HEK293 (cell line): ENCODE measurements around the gene PARP11.

ENCODE experiments used
- CTCF ChIA-PET: fragments of 350-600 bp; formaldehyde crosslinking; extraction: SDS; loops from one replicate; lab custom pipeline; 2021; ENCODE audit warnings: antibody characterized with exemption; lab: Yijun Ruan, JAX
- POLR2A ChIA-PET: fragments of 300-600 bp; formaldehyde crosslinking; extraction: SDS; loops from one replicate; lab custom pipeline; 2020; ENCODE audit warnings: antibody characterized with exemption, inconsistent platforms; lab: Yijun Ruan, JAX
- H3K27ac ChIP-seq: fragments of 200-500 bp; sonication (Bioruptor generic); 2 replicates; pipeline ENCODE4 v1.5.1; 2014; ENCODE audit warnings: low read depth, low read length, control low read depth, inconsistent platforms; ENCODE audit errors: extremely low read depth
- H3K36me3 ChIP-seq, 2 experiments: fragments of 200-500 bp in 1 of 2; sonication (Bioruptor generic) in 1 of 2; 1 replicate in 1 of 2; 2 replicates in 1 of 2; pipeline ENCODE4 v1.5.1; 2014 to 2017; ENCODE audit warnings: inconsistent platforms in 2 of 2, low read length in 2 of 2; ENCODE audit not compliant: control insufficient read depth in 2 of 2, insufficient read depth in 1 of 2
- H3K4me1 ChIP-seq: fragments of 200-500 bp; sonication (Bioruptor generic); 2 replicates; pipeline ENCODE4 v1.5.1; 2014; ENCODE audit warnings: mild to moderate bottlenecking, low read length, inconsistent platforms; ENCODE audit not compliant: control insufficient read depth, insufficient read depth
- H3K4me3 ChIP-seq: 2 replicates; pipeline ENCODE4 v1.5.1; 2011; ENCODE audit warnings: low read depth, mild to moderate bottlenecking, control low read depth, low read length, moderate library complexity
- H3K9me3 ChIP-seq: fragments of 200-500 bp; sonication (Bioruptor generic); 2 replicates; pipeline ENCODE4 v1.5.1; 2014; ENCODE audit warnings: low read depth, low read length, inconsistent platforms; ENCODE audit not compliant: control insufficient read depth, insufficient read depth
- BCL6B ChIP-seq: fragments of 450-650 bp; formaldehyde crosslinking; IDR thresholded peaks from 2 replicates; pipeline ENCODE4 v1.5.1; 2017; ENCODE audit warnings: missing biosample characterization, missing genetic modification characterization
- KLF16 ChIP-seq: fragments of 450-650 bp; formaldehyde crosslinking; IDR thresholded peaks from 2 replicates; pipeline ENCODE4 v1.5.1; 2017; ENCODE audit warnings: missing biosample characterization, missing genetic modification characterization
- MYNN ChIP-seq: fragments of 450-650 bp; formaldehyde crosslinking; IDR thresholded peaks from 2 replicates; pipeline ENCODE4 v1.5.1; 2016; ENCODE audit warnings: missing biosample characterization, missing genetic modification characterization, borderline replicate concordance
- YY1 ChIP-seq: fragments of 450-650 bp; formaldehyde crosslinking; IDR thresholded peaks from 2 replicates; pipeline ENCODE4 v1.5.1; 2018; ENCODE audit warnings: missing biosample characterization, missing genetic modification characterization
- YY2 ChIP-seq: fragments of 450-650 bp; formaldehyde crosslinking; IDR thresholded peaks from 2 replicates; pipeline ENCODE4 v1.5.1; 2016; ENCODE audit warnings: missing biosample characterization, missing genetic modification characterization
- ZBTB8A ChIP-seq: fragments of 450-650 bp; formaldehyde crosslinking; IDR thresholded peaks from 2 replicates; pipeline ENCODE4 v1.5.1; 2016; ENCODE audit warnings: missing biosample characterization, missing genetic modification characterization
- ZNF10 ChIP-seq: fragments of 450-650 bp; formaldehyde crosslinking; IDR thresholded peaks from 2 replicates; pipeline ENCODE4 v1.5.1; 2017; ENCODE audit warnings: missing biosample characterization, missing genetic modification characterization
- ZNF133 ChIP-seq: fragments of 450-650 bp; formaldehyde crosslinking; IDR thresholded peaks from 2 replicates; pipeline ENCODE4 v1.5.1; 2016; ENCODE audit warnings: missing biosample characterization, missing genetic modification characterization
- ZNF175 ChIP-seq: fragments of 450-650 bp; formaldehyde crosslinking; IDR thresholded peaks from 2 replicates; pipeline ENCODE4 v1.5.1; 2016; ENCODE audit warnings: missing biosample characterization, missing genetic modification characterization
- ZNF18 ChIP-seq: fragments of 450-650 bp; formaldehyde crosslinking; IDR thresholded peaks from 2 replicates; pipeline ENCODE4 v1.5.1; 2016; ENCODE audit warnings: missing biosample characterization, missing genetic modification characterization
- ZNF184 ChIP-seq: fragments of 450-650 bp; IDR thresholded peaks from 2 replicates; pipeline ENCODE4 v1.5.1; 2018; ENCODE audit warnings: missing biosample characterization, mild to moderate bottlenecking, missing genetic modification characterization
- ZNF211 ChIP-seq: fragments of 450-650 bp; formaldehyde crosslinking; IDR thresholded peaks from 2 replicates; pipeline ENCODE4 v1.5.1; 2016; ENCODE audit warnings: low read depth, missing biosample characterization, missing genetic modification characterization
- ZNF266 ChIP-seq: fragments of 450-650 bp; formaldehyde crosslinking; IDR thresholded peaks from 2 replicates; pipeline ENCODE4 v1.5.1; 2016; ENCODE audit warnings: missing biosample characterization, missing genetic modification characterization, low read depth
- ZNF335 ChIP-seq: fragments of 450-650 bp; formaldehyde crosslinking; conservative IDR thresholded peaks from 2 replicates; pipeline ENCODE4 v1.5.1; 2016; ENCODE audit warnings: missing biosample characterization, missing genetic modification characterization
- ZNF354C ChIP-seq: fragments of 450-650 bp; formaldehyde crosslinking; IDR thresholded peaks from 2 replicates; pipeline ENCODE4 v1.5.1; 2016; ENCODE audit warnings: missing biosample characterization, missing genetic modification characterization, low read depth, borderline replicate concordance
- ZNF426 ChIP-seq: fragments of 450-650 bp; formaldehyde crosslinking; IDR thresholded peaks from 2 replicates; pipeline ENCODE4 v1.5.1; 2017; ENCODE audit warnings: missing biosample characterization, missing genetic modification characterization, mild to moderate bottlenecking, inconsistent platforms, moderate library complexity
- ZNF521 ChIP-seq: fragments of 450-650 bp; formaldehyde crosslinking; IDR thresholded peaks from 2 replicates; pipeline ENCODE4 v1.5.1; 2017; ENCODE audit warnings: missing biosample characterization, mild to moderate bottlenecking, missing genetic modification characterization
- ZNF549 ChIP-seq: fragments of 450-650 bp; IDR thresholded peaks from 2 replicates; pipeline ENCODE4 v1.5.1; 2018; ENCODE audit warnings: missing biosample characterization, missing genetic modification characterization, mild to moderate bottlenecking, inconsistent platforms, moderate library complexity
- ZNF555 ChIP-seq: fragments of 450-650 bp; formaldehyde crosslinking; conservative IDR thresholded peaks from 2 replicates; pipeline ENCODE4 v1.5.1; 2017; ENCODE audit warnings: missing biosample characterization, mild to moderate bottlenecking, missing genetic modification characterization, inconsistent platforms
- ZNF610 ChIP-seq: fragments of 450-650 bp; formaldehyde crosslinking; IDR thresholded peaks from 2 replicates; pipeline ENCODE4 v1.5.1; 2016; ENCODE audit warnings: missing biosample characterization, missing genetic modification characterization, borderline replicate concordance
- ZNF658 ChIP-seq: fragments of 450-650 bp; formaldehyde crosslinking; IDR thresholded peaks from 2 replicates; pipeline ENCODE4; 2016; ENCODE audit warnings: missing biosample characterization, missing genetic modification characterization
- ZNF660 ChIP-seq: fragments of 450-650 bp; IDR thresholded peaks from 2 replicates; pipeline ENCODE4 v1.5.1; 2018; ENCODE audit warnings: missing biosample characterization, mild to moderate bottlenecking, missing genetic modification characterization
- ZNF76 ChIP-seq: fragments of 450-650 bp; formaldehyde crosslinking; IDR thresholded peaks from 2 replicates; pipeline ENCODE4; 2016; ENCODE audit warnings: low read depth, missing biosample characterization, missing genetic modification characterization, borderline replicate concordance
- ZNF791 ChIP-seq: fragments of 450-650 bp; formaldehyde crosslinking; IDR thresholded peaks from 2 replicates; pipeline ENCODE4 v1.5.1; 2016; ENCODE audit warnings: missing biosample characterization, missing genetic modification characterization
- ZNF837 ChIP-seq: fragments of 450-650 bp; formaldehyde crosslinking; IDR thresholded peaks from 2 replicates; pipeline ENCODE4 v1.5.1; 2016; ENCODE audit warnings: missing biosample characterization, missing genetic modification characterization
- ZSCAN30 ChIP-seq: fragments of 450-650 bp; IDR thresholded peaks from 2 replicates; pipeline ENCODE4 v1.5.1; 2018; ENCODE audit warnings: missing biosample characterization, mild to moderate bottlenecking, missing genetic modification characterization, moderate library complexity
- TF ChIP-seq, protein P1 (sequence below): fragments of 450-650 bp; formaldehyde crosslinking; IDR thresholded peaks from 2 replicates; pipeline ENCODE4 v1.5.1; 2016; ENCODE audit warnings: missing biosample characterization, missing genetic modification characterization
- TF ChIP-seq, protein P2 (sequence below): fragments of 450-650 bp; formaldehyde crosslinking; IDR thresholded peaks from 2 replicates; pipeline ENCODE4 v1.5.1; 2017; ENCODE audit warnings: missing biosample characterization, mild to moderate bottlenecking, missing genetic modification characterization, moderate library complexity
- TF ChIP-seq, protein P3 (sequence below): fragments of 450-650 bp; formaldehyde crosslinking; IDR thresholded peaks from 2 replicates; pipeline ENCODE4 v1.5.1; 2016; ENCODE audit warnings: missing biosample characterization, missing genetic modification characterization

The PARP11 gene

DNA sequence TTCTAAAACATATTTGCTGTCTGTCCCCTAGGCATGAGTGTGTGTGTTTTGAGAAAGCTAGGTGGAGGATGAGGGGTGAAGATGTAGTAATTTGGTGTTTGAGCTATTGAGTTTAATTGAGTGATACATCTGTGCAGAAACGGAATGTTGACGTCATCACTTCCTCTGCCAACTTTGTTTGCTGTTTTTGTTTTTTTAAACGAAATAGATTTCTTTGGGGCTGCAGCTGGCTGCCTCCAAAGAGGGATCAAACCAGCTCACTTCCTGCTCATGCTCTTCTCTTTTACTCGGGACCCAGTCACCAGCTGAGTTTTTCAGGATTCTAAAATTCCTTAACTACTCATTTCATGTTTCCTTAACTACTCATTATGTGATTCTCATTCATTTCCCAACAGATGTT lies 100.8 kb downstream of the PARP11 start:
- no peaks in the 10 kb centered on the region for H3K9me3 ChIP-seq
- POLR2A ChIA-PET = no interaction called here
- H3K4me1 ChIP-seq = no peaks in the 10 kb centered on the region
- H3K36me3 ChIP-seq = no peaks in the 10 kb centered on the region
- no peak overlapping the region for H3K4me3 ChIP-seq
- no peak for TF ChIP-seq YY2
- no peak for TF ChIP-seq ZNF335 (tag by site-specific recombination)
- no peak for TF ChIP-seq ZNF354C (tag by site-specific recombination)
- TF ChIP-seq ZNF175 = no peak
- no peak for TF ChIP-seq ZNF184
- no peak for TF ChIP-seq ZNF133 (tag by site-specific recombination)
- TF ChIP-seq KLF16 = no peak
- TF ChIP-seq, protein P1, sequence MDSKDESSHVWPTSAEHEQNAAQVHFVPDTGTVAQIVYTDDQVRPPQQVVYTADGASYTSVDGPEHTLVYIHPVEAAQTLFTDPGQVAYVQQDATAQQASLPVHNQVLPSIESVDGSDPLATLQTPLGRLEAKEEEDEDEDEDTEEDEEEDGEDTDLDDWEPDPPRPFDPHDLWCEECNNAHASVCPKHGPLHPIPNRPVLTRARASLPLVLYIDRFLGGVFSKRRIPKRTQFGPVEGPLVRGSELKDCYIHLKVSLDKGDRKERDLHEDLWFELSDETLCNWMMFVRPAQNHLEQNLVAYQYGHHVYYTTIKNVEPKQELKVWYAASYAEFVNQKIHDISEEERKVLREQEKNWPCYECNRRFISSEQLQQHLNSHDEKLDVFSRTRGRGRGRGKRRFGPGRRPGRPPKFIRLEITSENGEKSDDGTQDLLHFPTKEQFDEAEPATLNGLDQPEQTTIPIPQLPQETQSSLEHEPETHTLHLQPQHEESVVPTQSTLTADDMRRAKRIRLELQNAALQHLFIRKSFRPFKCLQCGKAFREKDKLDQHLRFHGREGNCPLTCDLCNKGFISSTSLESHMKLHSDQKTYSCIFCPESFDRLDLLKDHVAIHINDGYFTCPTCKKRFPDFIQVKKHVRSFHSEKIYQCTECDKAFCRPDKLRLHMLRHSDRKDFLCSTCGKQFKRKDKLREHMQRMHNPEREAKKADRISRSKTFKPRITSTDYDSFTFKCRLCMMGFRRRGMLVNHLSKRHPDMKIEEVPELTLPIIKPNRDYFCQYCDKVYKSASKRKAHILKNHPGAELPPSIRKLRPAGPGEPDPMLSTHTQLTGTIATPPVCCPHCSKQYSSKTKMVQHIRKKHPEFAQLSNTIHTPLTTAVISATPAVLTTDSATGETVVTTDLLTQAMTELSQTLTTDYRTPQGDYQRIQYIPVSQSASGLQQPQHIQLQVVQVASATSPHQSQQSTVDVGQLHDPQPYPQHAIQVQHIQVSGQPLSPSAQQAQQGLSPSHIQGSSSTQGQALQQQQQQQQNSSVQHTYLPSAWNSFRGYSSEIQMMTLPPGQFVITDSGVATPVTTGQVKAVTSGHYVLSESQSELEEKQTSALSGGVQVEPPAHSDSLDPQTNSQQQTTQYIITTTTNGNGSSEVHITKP (tag by site-specific recombination) = no peak
- no peak for TF ChIP-seq ZNF10 (tag by site-specific recombination)
- TF ChIP-seq BCL6B = no peak
- TF ChIP-seq ZNF549 (tag by site-specific recombination) = no peak
- TF ChIP-seq ZBTB8A = no peak
- no peak for TF ChIP-seq ZNF76 (tag by site-specific recombination)
- no peak for TF ChIP-seq ZNF658 (tag by site-specific recombination)
- TF ChIP-seq ZNF18 = no peak
- TF ChIP-seq ZNF211 (tag by site-specific recombination) = no peak
- CTCF ChIA-PET = interaction anchor here (0.9 to 3.7 kb wide), 4 partner anchors 8 to 472 kb away, joined by 3 to 23 read pairs (median 4); no protein-coding TSS in a partner anchor
- H3K27ac ChIP-seq = no peak overlapping the region

- H3K27ac ChIP-seq = no peak overlapping the region
- ChIA-PET CTCF (interaction anchor here (0.9 to 3.7 kb wide), 3 partner anchors 9 to 472 kb away, joined by 3 to 23 read pairs (median 5); no protein-coding TSS in a partner anchor), POLR2A (no interaction called here)
- no peaks in the 10 kb centered on the region for H3K4me1 ChIP-seq
- no peaks in the 10 kb centered on the region for H3K9me3 ChIP-seq
- no peaks in the 10 kb centered on the region for H3K36me3 ChIP-seq
- no peak overlapping the region for H3K4me3 ChIP-seq
- TF ChIP-seq, protein P2, sequence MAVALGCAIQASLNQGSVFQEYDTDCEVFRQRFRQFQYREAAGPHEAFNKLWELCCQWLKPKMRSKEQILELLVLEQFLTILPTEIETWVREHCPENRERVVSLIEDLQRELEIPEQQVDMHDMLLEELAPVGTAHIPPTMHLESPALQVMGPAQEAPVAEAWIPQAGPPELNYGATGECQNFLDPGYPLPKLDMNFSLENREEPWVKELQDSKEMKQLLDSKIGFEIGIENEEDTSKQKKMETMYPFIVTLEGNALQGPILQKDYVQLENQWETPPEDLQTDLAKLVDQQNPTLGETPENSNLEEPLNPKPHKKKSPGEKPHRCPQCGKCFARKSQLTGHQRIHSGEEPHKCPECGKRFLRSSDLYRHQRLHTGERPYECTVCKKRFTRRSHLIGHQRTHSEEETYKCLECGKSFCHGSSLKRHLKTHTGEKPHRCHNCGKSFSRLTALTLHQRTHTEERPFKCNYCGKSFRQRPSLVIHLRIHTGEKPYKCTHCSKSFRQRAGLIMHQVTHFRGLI (tag by site-specific recombination) = no peak
- TF ChIP-seq ZSCAN30 = no peak
- no peak for TF ChIP-seq ZNF610
- TF ChIP-seq ZNF521 (tag by site-specific recombination) = no peak
- TF ChIP-seq ZNF133 (tag by site-specific recombination) = no peak
- no peak for TF ChIP-seq ZNF660
- no peak for TF ChIP-seq ZNF837
- TF ChIP-seq MYNN (tag by site-specific recombination) = no peak
- no peak for TF ChIP-seq ZNF426 (tag by site-specific recombination)
- no peak for TF ChIP-seq YY1 (tag by site-specific recombination)
- TF ChIP-seq ZNF791 (tag by site-specific recombination) = no peak
- TF ChIP-seq ZNF555 = no peak
- no peak for TF ChIP-seq ZNF266 (tag by site-specific recombination)
- TF ChIP-seq, protein P3, sequence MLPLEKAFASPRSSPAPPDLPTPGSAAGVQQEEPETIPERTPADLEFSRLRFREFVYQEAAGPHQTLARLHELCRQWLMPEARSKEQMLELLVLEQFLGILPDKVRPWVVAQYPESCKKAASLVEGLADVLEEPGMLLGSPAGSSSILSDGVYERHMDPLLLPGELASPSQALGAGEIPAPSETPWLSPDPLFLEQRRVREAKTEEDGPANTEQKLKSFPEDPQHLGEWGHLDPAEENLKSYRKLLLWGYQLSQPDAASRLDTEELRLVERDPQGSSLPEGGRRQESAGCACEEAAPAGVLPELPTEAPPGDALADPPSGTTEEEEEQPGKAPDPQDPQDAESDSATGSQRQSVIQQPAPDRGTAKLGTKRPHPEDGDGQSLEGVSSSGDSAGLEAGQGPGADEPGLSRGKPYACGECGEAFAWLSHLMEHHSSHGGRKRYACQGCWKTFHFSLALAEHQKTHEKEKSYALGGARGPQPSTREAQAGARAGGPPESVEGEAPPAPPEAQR (tag by site-specific recombination) = no peak
These were observed 101.3 kb downstream of the PARP11 start for GRCh38 chr12:3771853-3772252.
